Esophagus muscularis mucosa (tissue), 3 donors: Measurements from ENCODE around the gene BCR.

Experiments used
- CTCF ChIP-seq, 3 experiments: fragments of 200-600 bp in 2 of 3; fragments of 450-650 bp in 1 of 3; sonication (generic) in 2 of 3; IDR thresholded peaks; one replicate each; pipeline ENCODE4 v1.5.1; 2017 to 2019; ENCODE audit warnings: antibody characterized with exemption in 3 of 3, mild to moderate bottlenecking in 2 of 3, moderate library complexity in 1 of 3
- POLR2A ChIP-seq: fragments of 450-650 bp; IDR thresholded peaks from one replicate; pipeline ENCODE4 v1.6.1; 2017; ENCODE audit warnings: antibody characterized with exemption, moderate library complexity, mild to moderate bottlenecking, low read depth

DNA sequence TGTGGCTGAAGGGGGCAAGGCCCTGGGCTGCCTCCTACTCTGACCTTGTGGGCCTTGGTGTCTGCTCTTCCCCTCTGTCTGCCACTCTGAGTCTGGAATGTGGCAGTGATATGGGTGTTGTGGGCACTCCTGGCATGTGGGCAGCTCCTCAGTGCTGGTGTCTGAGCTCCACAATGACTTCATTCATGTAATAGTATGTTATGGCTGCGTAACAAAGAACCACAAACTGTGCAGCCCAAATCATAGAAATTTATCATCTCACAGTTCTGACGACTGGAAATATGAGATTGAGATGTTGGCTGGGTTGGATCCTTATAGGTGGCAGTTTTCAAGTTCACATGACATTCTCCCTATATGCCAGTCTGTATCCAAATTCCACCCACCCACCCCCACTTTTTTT, 59.1 kb downstream of the BCR start:
- TF ChIP-seq POLR2A: no peak
- TF ChIP-seq CTCF (IDR thresholded peaks at IDR 0.05): no peak
